HCT116 (cell line): Measurements from ENCODE around the gene WDR37. TPM values are rescaled to one million over a fixed set of nuclear protein-coding genes. Genes with fewer than 3 reads are reported as not detected.

ENCODE experiments used
- ATAC-seq: fragments of 200-7000 bp; cut with Tn5 transposase; 2 replicates; pipeline ENCODE4 v1.9.1; 2020; ENCODE audit warnings: mild to moderate bottlenecking, moderate library complexity
- BruUV-seq: library from RNA; stranded (reverse); fragments of 400-500 nt; replicated peaks from 2 replicates; lab custom pipeline; 2021; lab: Mats Ljungman, UMichigan
- CTCF ChIA-PET: fragments of 300-600 bp; sonication (Branson Sonifier 250); formaldehyde crosslinking; loops from one replicate; lab custom pipeline; 2021; ENCODE audit warnings: antibody characterized with exemption; lab: Charles Lee
- POLR2A ChIA-PET: fragments of 300-600, 350-600 bp; sonication (Branson Sonifier 250); formaldehyde crosslinking; loops from one replicate; lab custom pipeline; 2021; ENCODE audit warnings: antibody characterized with exemption; lab: Charles Lee
- RAD21 ChIA-PET, 2 experiments: fragments of 300-600 bp; sonication (Branson Sonifier 250); formaldehyde crosslinking; loops; one replicate each; lab custom pipeline; 2023; ENCODE audit warnings: low total read pairs in 2 of 2; ENCODE audit not compliant: uncharacterized antibody in 2 of 2, unreplicated experiment in 2 of 2, low non-redundant PET in 1 of 2; lab: Charles Lee
- DNase-seq: peaks from one replicate; pipeline ENCODE4 v3.0.0-alpha.2; 2010; ENCODE audit warnings: low read depth, low spot score
- H2AFZ ChIP-seq: fragments of 200-600 bp; shearing (Covaris generic), sonication (generic); 2 replicates; pipeline ENCODE4 v1.6.1; 2017; ENCODE audit warnings: low read depth, mixed run types, mixed read lengths, antibody characterized with exemption, low read length; ENCODE audit not compliant: poor library complexity, severe bottlenecking
- H3K27ac ChIP-seq: 2 replicates; pipeline ENCODE4 v1.5.1; 2012; ENCODE audit warnings: low read depth, low read length
- H3K27me3 ChIP-seq: fragments of 200-600 bp; sonication (generic); 2 replicates; pipeline ENCODE4 v1.6.1; 2016; ENCODE audit warnings: mixed run types, low read length, mixed read lengths; ENCODE audit not compliant: insufficient read depth
- H3K36me3 ChIP-seq, 2 experiments: fragments of 200-500 bp in 1 of 2; fragments of 200-600 bp in 1 of 2; sonication (Bioruptor generic) in 1 of 2; sonication (generic) in 1 of 2; 2 replicates each; pipeline versions ENCODE4 v1.5.1 to v1.6.1; 2014 to 2016; ENCODE audit warnings: low read length in 2 of 2, inconsistent platforms in 1 of 2, mixed read lengths in 1 of 2, mixed run types in 1 of 2; ENCODE audit not compliant: insufficient read depth in 2 of 2, control insufficient read depth in 1 of 2
- H3K4me1 ChIP-seq, 2 experiments: fragments of 200-600 bp in 1 of 2; sonication (generic) in 1 of 2; 2 replicates each; pipeline versions ENCODE4 v1.5.1 to v1.6.1; 2012 to 2017; ENCODE audit warnings: low read length in 2 of 2, inconsistent platforms in 1 of 2, mild to moderate bottlenecking in 1 of 2, mixed read lengths in 1 of 2, mixed run types in 1 of 2, moderate library complexity in 1 of 2; ENCODE audit not compliant: insufficient read depth in 2 of 2, control insufficient read depth in 1 of 2
- H3K4me2 ChIP-seq: fragments of 200-600 bp; sonication (generic); 2 replicates; pipeline ENCODE4 v1.6.1; 2017; ENCODE audit warnings: mixed run types, low read length, mixed read lengths
- H3K4me3 ChIP-seq, 2 experiments: fragments of 200-600 bp in 1 of 2; sonication (generic) in 1 of 2; replicated peaks in 1 of 2; 2 replicates each; pipeline ENCODE4 v1.5.1; 2011 to 2016; ENCODE audit warnings: low read length in 2 of 2, control low read depth in 1 of 2, low read depth in 1 of 2, mild to moderate bottlenecking in 1 of 2, mixed read lengths in 1 of 2, mixed run types in 1 of 2
- H3K79me2 ChIP-seq: fragments of 200-600 bp; sonication (generic); 2 replicates; pipeline ENCODE4 v1.6.1; 2017; ENCODE audit warnings: mild to moderate bottlenecking, mixed run types, low read length, moderate library complexity, mixed read lengths; ENCODE audit not compliant: insufficient read depth
- H3K9ac ChIP-seq: fragments of 200-600 bp; sonication (generic); 2 replicates; pipeline ENCODE4 v1.6.1; 2016; ENCODE audit warnings: low read length, mixed read lengths
- H3K9me2 ChIP-seq: fragments of 200-600 bp; sonication (generic), shearing (Covaris generic); 2 replicates; pipeline ENCODE4 v1.6.1; 2017; ENCODE audit warnings: mixed run types, mild to moderate bottlenecking, moderate library complexity; ENCODE audit not compliant: insufficient read depth
- H3K9me3 ChIP-seq, 2 experiments: fragments of 200-500 bp in 1 of 2; fragments of 200-600 bp in 1 of 2; sonication (Bioruptor generic) in 1 of 2; sonication (generic) in 1 of 2; 2 replicates each; pipeline ENCODE4 v1.6.1; 2014 to 2017; ENCODE audit warnings: low read length in 2 of 2, mixed read lengths in 2 of 2, inconsistent platforms in 1 of 2, low read depth in 1 of 2, mild to moderate bottlenecking in 1 of 2, mixed run types in 1 of 2, moderate library complexity in 1 of 2; ENCODE audit not compliant: control insufficient read depth in 1 of 2, insufficient read depth in 1 of 2
- H4K20me1 ChIP-seq: fragments of 200-600 bp; sonication (generic), shearing (Covaris generic); 2 replicates; pipeline ENCODE4 v1.6.1; 2017; ENCODE audit warnings: mixed run types, mild to moderate bottlenecking, moderate library complexity; ENCODE audit not compliant: insufficient read depth
- EGR1 ChIP-seq: IDR thresholded peaks from 2 replicates; pipeline ENCODE4 v1.6.1; 2012; ENCODE audit warnings: low read depth
- EZH2 ChIP-seq: fragments of 200-600 bp; sonication (generic); IDR thresholded peaks from 2 replicates; pipeline ENCODE4 v1.6.1; 2017; ENCODE audit warnings: antibody characterized with exemption, mixed run types
- EZH2phosphoT487 ChIP-seq: fragments of 200-600 bp; IDR thresholded peaks from 2 replicates; pipeline ENCODE4 v1.6.1; 2018; ENCODE audit warnings: antibody characterized with exemption, borderline replicate concordance
- RAD21 ChIP-seq: IDR thresholded peaks from 2 replicates; pipeline ENCODE4 v1.6.1; 2012; ENCODE audit warnings: low read depth, mild to moderate bottlenecking
- SIN3A ChIP-seq: IDR thresholded peaks from 2 replicates; pipeline ENCODE4 v1.6.1; 2012; ENCODE audit warnings: low read depth
- SP1 ChIP-seq: IDR thresholded peaks from 2 replicates; pipeline ENCODE4 v1.6.1; 2012; ENCODE audit warnings: low read depth
- SRF ChIP-seq: IDR thresholded peaks from 2 replicates; pipeline ENCODE4 v1.6.1; 2012; ENCODE audit warnings: low read depth
- TCF7L2 ChIP-seq: IDR thresholded peaks from 2 replicates; pipeline ENCODE4 v1.7.0; 2011; ENCODE audit warnings: borderline replicate concordance, inconsistent platforms; ENCODE audit not compliant: insufficient read depth, insufficient read length; ENCODE audit errors: extremely low read depth
- YY1 ChIP-seq: IDR thresholded peaks from 2 replicates; pipeline ENCODE4 v1.6.1; 2011; ENCODE audit warnings: low read length, low read depth, moderate library complexity, mild to moderate bottlenecking; ENCODE audit not compliant: insufficient replicate concordance; ENCODE audit errors: extremely low read depth
- intact Hi-C: fragments of 100-400 bp; cut with micrococcal nuclease; formaldehyde crosslinking; loops from 2 replicates; pipeline ENCODE4 v1.10.0; 2022
- total RNA-seq: library from RNA; stranded (reverse); gene quantifications from one replicate; pipeline ENCODE4 v1.2.1, GENCODE V29; 2021; ENCODE audit not compliant: unreplicated experiment
- TF ChIP-seq, protein P1 (sequence below), 3 experiments: fragments of 200-600 bp in 1 of 3; sonication (generic) in 1 of 3; IDR thresholded peaks in 2 of 3; conservative IDR thresholded peaks in 1 of 3; 2 replicates each; pipeline ENCODE4 v1.5.1; 2012 to 2017; ENCODE audit warnings: low read depth in 2 of 3, low read length in 2 of 3, antibody characterized with exemption in 1 of 3, borderline replicate concordance in 1 of 3, control low read depth in 1 of 3, mild to moderate bottlenecking in 1 of 3, mixed read lengths in 1 of 3, mixed run types in 1 of 3, moderate library complexity in 1 of 3; ENCODE audit not compliant: insufficient read depth in 1 of 3
- TF ChIP-seq, protein P2 (sequence below): IDR thresholded peaks from 2 replicates; pipeline ENCODE4 v1.6.1; 2011; ENCODE audit warnings: mild to moderate bottlenecking, low read length, moderate library complexity; ENCODE audit not compliant: insufficient replicate concordance; ENCODE audit errors: extremely low read depth

Gene WDR37
- total RNA-seq, 1 experiment from 2014 or later: 9.1 TPM

DNA sequence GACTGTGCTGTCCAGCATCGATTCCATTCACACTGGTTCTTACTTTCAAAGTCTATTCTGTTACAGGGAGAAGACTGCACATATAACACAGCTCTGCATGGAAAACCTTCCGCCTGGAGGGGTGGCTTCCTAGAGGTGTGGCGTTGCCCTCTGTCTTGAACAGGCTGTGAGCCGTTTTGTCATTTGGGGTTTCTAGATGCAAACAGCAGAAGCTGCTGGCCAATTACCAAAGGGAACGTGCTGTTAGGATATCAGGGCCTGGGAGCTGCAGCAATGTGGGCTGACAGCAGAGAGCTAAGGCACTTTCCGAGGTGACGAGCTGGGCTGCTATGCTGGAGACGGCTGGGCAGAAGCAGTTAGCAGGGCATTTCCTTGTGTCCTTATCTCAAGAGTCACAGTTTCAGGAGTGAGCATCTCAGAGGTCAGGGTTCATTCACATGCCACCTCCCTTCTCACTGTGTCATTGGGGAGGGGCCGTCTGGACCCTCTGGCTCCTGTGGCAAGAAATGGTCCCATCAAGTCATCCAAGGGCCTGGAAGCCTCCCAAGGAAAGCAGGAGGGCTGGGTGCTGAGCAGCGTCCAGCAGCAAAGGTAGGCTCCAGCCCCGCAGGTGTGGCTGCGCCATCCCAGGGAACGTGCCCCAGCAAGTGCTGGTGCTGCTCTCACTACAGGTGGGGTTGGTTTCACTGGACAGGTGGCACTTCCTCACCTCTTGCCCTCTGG, 106.5 kb downstream of the WDR37 start:
- Histone ChIP-seq H3K9ac (no peak overlapping the region), H3K4me3 (no peak overlapping the region), H3K79me2 (no peaks in the 10 kb centered on the region), H3K9me3 (no peaks in the 10 kb centered on the region), H3K4me2 (no peak overlapping the region), H3K4me1 (no peaks in the 10 kb centered on the region), H2AFZ (no peak overlapping the region), H3K27ac (no peak overlapping the region), H4K20me1 (no peaks in the 10 kb centered on the region), H3K36me3 (no peaks in the 10 kb centered on the region), H3K9me2 (no peaks in the 10 kb centered on the region), H3K27me3 (peaks cover 25% of the 10 kb centered on the region; the same call in 1 of the 2 replicates)
- no peak for TF ChIP-seq RAD21
- no peak for TF ChIP-seq EZH2
- no peak for TF ChIP-seq TCF7L2
- no peak for TF ChIP-seq SRF
- TF ChIP-seq EZH2phosphoT487: no peak
- TF ChIP-seq, protein P1, sequence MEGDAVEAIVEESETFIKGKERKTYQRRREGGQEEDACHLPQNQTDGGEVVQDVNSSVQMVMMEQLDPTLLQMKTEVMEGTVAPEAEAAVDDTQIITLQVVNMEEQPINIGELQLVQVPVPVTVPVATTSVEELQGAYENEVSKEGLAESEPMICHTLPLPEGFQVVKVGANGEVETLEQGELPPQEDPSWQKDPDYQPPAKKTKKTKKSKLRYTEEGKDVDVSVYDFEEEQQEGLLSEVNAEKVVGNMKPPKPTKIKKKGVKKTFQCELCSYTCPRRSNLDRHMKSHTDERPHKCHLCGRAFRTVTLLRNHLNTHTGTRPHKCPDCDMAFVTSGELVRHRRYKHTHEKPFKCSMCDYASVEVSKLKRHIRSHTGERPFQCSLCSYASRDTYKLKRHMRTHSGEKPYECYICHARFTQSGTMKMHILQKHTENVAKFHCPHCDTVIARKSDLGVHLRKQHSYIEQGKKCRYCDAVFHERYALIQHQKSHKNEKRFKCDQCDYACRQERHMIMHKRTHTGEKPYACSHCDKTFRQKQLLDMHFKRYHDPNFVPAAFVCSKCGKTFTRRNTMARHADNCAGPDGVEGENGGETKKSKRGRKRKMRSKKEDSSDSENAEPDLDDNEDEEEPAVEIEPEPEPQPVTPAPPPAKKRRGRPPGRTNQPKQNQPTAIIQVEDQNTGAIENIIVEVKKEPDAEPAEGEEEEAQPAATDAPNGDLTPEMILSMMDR (IDR thresholded peaks at IDR 0.05 in 2 of 3, conservative IDR thresholded peaks at IDR 0.05 in 1 of 3; ENCODE audit: borderline replicate concordance in 1 of 3, insufficient read depth in 1 of 3, low read depth in 2 of 3, low read length in 2 of 3): no peak
- no peak for TF ChIP-seq SIN3A
- TF ChIP-seq EGR1: no peak
- TF ChIP-seq SP1: no peak
- TF ChIP-seq YY1: no peak
- TF ChIP-seq, protein P2, sequence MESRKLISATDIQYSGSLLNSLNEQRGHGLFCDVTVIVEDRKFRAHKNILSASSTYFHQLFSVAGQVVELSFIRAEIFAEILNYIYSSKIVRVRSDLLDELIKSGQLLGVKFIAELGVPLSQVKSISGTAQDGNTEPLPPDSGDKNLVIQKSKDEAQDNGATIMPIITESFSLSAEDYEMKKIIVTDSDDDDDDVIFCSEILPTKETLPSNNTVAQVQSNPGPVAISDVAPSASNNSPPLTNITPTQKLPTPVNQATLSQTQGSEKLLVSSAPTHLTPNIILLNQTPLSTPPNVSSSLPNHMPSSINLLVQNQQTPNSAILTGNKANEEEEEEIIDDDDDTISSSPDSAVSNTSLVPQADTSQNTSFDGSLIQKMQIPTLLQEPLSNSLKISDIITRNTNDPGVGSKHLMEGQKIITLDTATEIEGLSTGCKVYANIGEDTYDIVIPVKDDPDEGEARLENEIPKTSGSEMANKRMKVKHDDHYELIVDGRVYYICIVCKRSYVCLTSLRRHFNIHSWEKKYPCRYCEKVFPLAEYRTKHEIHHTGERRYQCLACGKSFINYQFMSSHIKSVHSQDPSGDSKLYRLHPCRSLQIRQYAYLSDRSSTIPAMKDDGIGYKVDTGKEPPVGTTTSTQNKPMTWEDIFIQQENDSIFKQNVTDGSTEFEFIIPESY: no peak
- intact Hi-C loops: no loop called here
- RAD21 ChIA-PET: no interaction called here
- no TSS peak for BruUV-seq
- ATAC-seq (no peak), DNase-seq (no peak)
- POLR2A ChIA-PET: no interaction called here
- CTCF ChIA-PET: no interaction called here
